NCI-H146 treated with DMSO at 0.1 percent for 48 hours (cell line): ENCODE results near the gene CHAF1B.
"Not testable (repeated sequence)": the region's sequence is repeated elsewhere in the genome, so short reads cannot be mapped to it uniquely, and the experiment has no call there.

Source experiments
- DNase-seq: peaks from one replicate; lab custom pipeline; 2025; ENCODE audit not compliant: unreplicated experiment; lab: John Stamatoyannopoulos, UW

The CHAF1B gene

DNA sequence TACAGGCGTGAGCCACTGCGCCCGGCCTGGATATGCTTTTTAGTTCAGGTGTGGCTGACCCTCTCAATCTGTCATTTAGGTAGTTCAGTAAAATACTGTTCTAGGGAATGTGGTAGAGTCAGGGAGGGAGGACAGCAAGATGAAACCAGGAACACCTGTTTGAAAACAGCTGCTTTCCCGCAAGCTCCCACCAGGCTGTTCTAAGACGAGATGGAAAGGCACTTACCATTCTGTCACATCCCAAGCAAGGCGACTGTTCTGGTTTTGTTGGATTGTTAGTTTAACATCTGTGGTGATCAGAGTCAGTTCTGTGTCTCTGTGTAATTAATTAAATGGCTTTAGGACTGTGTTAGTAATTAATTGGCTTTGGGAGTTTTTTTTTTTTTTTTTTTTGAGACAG is 2.9 kb downstream of the CHAF1B start:
- DNase-seq, result no peak

DNA sequence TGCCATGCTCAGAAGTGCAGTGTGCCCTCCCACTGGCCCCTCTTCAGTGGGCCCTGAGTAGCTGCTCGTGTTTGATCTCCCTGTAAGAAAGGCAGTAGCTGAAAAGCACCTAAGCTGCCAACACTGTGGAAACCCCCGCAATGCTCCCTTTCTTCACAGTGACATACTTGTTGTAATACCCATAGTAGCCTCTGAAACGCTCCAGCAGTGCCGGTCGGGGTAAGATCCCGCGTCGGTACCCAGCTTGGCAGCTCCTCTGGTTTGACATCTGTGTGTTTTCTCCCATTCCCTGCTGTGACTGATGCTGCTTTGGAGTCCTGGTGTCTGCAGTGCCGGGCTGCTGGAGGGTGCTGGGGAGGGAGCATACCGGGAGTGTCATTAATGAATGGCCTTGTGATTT is 3.6 kb downstream of the CHAF1B start:
- DNase-seq, result no peak

DNA sequence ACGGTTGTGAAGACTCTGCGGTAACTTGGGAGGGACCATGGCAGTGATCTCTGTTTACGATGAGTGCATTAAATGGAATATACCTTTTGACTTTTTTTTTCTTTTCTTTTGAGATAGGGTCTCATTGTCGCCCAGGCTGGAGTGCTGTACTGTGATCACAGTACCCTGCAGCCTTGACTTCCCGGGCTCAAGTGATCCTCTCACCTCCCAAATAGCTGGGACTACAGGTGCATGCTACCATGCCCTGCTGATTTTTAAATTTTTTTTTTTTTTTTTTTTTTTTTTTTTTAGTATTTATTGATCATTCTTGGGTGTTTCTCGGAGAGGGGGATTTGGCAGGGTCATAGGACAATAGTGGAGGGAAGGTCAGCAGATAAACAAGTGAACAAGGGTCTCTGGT is 6.5 kb downstream of the CHAF1B start:
- not testable (repeated sequence) for DNase-seq

DNA sequence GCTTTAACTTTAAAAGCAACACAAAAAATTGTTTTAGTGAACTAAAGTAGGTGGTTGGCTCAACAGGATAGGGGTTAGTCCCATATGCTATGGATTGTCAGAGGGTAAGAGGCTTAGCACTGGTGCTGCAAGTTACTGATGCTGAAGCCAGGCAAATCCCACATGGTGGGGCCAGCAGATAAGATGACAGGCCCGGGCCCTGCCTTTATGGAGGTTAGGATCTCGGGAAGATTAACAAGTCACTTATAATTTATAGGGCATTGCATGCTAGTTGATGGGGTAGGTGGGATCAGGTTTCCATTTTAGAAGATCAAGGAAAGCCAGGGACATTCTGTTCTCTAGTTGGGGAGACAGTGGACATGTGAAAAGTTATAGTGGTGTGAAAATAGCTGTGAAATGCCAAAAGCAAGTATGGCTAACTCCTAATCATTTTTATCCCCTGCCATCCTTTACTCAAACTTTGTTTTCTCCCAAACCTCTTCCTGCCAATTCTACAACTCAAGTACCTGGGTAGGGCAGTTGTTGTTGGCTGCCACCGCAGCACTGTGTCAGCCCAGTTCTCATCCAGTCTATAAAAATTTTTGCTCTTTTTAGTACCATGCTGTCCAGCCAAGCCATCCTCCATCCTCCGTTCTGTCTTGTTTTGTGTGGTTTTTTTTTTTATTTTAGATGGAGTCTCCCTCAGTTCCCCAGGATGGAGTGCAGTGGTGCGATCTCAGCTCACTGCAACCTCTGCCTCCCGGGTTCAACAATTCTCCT is 10.3 kb downstream of the CHAF1B start:
- DNase-seq, result no peak

DNA sequence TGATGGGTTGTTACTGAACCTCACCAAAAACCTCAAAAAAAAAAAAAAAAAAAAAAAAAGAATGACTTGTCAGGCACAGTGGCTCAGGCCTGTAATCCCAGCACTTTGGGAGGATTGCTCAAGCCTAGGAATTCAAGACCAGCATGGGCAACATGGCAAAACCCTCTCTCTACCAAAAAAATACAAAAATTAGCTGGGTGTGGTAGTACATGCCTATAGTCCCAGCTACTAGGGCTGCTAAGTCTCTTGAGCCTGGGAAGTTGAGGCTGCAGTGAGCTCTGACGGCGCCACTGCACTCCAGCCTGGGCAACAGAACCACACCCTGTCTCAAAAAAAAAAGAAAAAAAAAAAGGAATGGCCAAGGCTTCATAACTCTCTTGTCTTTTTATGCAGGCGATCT is 11.1 kb downstream of the CHAF1B start:
- no peak for DNase-seq

DNA sequence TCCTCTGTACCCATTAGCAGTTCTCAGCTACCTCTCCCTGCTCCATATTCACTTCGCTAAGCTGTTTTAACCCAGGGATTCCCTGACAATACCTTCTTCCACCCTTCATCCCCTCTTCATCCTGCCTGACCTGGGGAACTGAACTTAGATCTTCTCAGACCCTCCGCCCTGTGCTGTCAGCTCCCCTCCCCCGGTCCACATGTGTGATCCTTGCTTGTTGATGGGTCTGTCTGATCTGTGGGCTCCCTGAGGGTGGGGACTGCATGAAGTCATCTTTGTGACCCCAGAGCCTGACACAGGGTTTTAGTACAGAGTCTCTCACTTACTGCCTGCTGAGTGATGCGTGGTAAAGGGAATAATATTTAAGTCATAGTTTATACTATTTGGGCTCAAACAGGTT is 11.8 kb downstream of the CHAF1B start:
- no peak for DNase-seq

DNA sequence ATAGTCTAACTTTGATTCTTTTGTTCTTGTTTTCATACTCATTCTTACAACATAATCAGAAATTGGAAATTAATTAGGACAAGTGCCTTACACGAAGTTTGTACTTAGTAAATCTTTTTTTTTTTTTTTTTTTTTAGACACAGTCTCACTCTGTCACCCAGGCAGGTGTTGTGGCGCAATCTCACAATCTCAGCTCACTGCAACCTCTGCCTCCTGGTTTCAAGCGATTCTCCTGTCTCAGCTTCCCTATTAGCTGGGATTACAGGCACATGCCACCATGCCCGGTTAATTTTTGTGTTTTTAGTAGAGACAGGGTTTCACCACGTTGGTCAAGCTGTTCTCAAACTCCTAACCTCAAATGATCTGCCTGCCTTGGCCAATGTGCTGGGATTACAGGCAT is 12.4 kb downstream of the CHAF1B start:
- no peak for DNase-seq

DNA sequence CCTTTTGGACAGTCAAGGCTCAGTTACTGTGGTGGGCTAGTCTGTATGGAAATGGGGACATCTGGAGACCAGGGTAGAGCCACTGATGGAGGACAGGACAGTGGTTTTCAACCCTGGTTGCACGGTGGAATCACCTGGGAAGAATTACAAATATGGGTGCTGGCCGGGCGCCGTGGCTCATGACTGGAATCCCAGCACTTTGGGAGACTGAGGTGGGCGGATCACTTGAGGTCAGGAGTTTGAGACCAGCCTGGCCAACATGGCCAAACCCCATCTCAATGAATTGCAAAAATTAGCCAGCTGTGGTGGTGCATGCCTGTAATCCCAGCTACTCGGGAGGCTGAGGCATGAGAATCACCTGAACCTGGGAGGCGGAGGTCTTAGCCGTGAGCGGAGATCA is 14.5 kb downstream of the CHAF1B start:
- not testable (repeated sequence) for DNase-seq

DNA sequence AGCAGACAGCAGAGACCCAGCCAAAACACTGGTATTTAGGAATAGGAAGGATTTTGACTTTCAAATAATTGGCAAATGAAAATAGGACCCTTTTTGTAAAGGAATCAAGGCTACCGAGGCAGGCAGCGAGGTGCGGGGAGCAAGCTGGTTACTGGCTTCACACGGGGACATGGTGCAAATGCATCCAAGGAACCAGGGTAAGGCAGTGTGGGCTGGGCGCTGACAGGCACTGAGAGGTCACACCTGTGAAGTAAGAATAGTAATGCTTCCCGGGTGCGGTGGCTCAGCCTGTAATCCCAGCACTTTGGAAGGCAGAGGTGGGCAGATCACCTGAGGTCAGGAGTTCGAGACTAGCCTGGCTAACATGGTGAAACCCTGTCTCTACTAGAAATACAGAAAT is 15.5 kb downstream of the CHAF1B start:
- DNase-seq, result no peak

DNA sequence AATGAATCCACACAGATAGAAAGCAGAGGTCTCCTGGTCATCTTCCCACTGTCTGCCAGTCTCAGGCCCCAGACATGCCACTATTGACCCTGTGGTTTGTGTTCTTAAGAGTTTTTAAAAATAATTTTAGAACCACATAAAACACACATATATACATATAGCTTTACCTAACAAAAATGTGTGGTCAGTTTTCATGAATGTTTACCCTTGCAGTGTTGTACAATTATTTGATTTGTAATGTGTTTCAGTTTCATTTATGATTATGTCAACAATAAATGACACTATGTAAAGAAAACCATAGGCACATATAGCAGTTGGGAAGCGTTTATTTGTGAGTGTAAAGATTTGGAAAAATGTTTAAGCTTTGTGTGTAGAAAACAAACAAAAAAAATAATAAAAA is 17.1 kb downstream of the CHAF1B start:
- no peak for DNase-seq

DNA sequence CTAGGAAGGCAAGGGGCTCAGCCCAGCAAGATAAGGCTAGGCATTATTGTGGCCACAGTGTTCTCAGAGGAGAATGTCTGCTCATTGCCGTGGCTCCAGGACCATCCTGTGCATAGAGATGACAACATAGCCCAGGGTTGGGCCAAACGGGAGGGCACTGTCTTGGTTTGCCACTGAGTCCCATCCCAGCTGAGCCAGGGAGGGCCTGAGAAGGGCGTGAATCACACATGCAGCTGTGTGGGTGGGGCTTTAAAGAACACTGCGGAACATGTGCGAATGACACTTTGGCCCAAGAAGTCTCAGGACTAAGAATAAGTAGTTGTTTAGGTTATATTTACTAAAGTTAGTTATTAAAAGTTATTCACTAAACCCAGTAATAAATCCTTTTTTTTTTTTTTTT is 18.5 kb downstream of the CHAF1B start:
- no peak for DNase-seq

DNA sequence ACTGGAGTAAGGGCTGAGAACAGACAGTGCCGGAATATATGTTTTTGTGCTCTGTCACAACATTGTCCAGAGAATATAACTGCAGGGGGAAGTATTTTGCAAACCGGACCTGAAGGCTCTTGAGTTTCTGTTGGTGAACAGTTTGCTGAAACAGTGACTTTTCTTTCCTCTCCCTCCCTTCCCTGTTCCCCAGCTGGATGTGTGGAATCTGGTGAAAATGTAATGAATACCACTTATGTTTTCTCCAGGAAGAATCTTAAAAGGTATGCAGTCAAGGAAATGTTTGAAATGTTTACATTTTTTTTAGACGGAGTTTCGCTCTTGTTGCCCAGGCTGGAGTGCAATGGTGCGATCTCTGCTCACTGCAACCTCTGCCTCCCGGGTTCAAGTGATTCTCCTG is 23.4 kb downstream of the CHAF1B start:
- DNase-seq, result no peak

DNA sequence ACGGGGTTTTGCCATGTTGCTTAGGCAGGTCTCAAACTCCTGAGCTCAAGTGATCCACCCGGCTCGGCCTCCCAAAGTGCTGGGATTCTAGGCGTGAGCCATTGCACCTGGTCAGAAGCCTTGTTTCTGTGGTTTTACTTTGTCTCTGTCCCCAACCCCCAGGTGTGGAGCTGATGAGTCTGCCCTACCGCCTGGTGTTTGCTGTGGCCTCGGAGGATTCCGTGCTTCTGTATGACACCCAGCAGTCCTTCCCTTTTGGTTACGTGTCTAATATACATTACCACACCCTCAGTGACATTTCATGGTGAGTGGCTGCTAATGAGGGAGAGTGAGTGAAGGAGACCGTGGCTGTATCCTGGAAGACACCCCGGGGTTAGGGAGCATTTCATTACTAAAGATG is 26.1 kb downstream of the CHAF1B start:
- no peak for DNase-seq

DNA sequence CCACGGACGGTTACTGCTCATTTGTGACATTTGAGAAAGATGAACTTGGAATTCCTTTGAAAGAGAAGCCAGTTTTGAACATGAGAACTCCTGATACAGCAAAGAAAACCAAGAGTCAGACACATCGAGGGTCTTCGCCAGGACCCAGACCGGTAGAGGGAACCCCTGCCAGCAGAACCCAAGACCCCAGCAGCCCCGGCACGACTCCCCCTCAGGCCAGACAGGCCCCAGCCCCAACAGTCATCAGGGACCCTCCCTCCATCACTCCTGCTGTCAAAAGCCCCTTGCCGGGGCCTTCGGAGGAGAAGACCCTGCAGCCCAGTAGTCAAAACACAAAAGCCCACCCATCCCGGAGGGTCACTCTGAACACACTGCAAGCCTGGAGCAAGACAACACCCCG is 27.7 kb downstream of the CHAF1B start:
- DNase-seq, result no peak

DNA sequence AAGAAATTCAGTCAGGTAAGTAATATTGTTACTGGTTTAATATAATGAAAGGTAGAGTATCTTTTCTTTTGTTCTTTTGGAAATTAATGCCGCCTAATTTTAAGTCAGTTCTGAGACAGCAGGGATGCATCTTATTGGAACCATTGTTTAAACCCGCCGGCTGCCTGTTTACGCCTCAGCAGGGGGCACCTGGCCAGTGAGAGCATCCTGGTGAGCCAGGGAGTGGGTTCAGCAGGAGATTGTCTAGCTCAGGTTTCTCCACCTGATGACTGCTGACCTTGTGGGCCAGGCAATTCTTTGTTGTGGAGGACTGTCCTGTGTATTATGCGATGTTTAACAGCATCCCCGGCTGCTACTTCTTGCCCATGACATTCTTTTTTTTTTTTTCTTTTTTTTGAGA is 30.2 kb downstream of the CHAF1B start:
- peak; percentile 87 for DNase-seq

DNA sequence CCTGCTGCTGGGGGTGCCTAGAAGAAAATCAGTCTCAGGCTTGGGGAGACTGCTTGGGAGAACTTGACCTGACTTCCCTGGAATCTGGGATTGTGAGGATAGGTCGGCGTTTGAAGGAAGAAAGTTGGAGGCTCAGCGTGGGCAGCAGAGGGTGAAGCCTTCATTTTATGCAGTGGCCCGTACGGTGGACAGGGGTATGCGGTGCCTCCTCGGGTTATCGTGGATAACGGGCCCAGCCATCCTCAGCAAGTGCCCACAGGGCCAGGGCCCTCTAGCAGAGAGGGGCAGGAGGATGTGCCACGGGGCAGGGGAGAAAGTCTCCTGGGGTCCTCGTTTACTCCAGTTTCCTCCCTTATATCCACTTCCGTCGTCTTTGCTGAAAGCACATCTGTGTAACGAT is 34.0 kb downstream of the CHAF1B start:
- no peak for DNase-seq

DNA sequence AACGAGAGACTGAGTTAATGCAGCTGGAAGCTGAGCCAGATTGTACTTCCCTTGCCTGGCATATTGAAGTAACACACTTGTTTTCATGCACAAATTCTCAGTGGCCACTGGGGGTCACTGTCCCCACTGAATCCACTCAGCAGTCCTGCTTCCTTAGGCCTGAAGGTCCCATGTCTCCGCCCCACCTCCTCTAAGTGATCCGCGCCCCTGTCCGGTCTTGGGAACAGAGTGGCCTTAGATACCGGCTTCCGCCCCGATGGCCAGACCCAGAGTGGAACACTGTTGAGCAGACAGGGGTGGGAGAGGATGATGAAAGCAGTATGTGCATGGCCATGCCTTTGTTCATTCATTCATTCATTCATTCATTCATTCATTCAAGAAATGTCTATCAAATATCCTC is 34.8 kb downstream of the CHAF1B start:
- peak; percentile 4 for DNase-seq

DNA sequence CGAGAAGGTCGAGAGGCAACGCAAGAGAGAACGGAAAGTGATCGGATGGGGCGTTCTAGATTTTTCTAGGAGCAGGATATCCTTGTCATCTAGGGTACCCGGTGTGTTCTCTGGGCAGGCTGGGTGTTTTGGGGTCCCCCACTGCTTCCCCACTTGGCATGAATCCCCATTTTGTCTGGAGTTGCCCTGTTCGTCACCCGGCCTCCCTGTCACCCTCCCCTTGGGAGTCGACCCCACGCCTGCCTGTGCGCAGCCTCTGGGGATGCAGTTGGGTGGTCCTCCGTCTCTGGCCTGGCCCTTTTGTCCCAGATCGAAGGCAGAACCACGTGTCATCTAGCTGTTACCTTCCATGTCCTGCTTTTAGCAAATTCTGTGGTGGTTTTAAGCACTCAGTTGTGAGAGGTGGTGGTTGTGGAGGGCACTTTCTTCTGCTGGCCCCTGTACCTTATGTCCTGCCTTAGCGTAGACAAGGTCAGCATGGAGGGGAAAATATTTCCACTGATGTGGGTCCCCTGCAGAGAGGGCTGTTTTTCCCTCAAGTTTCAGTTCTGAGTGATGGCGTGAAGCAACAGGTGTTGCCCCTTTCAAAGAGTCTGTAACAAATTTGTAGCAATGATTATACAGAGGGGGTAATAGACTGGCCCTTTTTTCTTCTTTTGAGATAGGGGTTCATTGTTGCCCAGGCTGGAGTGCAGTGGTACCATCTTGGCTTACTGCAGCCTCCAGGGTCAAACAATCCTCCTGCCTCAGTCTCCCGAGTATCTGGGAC is 35.6 kb downstream of the CHAF1B start:
- no peak for DNase-seq

DNA sequence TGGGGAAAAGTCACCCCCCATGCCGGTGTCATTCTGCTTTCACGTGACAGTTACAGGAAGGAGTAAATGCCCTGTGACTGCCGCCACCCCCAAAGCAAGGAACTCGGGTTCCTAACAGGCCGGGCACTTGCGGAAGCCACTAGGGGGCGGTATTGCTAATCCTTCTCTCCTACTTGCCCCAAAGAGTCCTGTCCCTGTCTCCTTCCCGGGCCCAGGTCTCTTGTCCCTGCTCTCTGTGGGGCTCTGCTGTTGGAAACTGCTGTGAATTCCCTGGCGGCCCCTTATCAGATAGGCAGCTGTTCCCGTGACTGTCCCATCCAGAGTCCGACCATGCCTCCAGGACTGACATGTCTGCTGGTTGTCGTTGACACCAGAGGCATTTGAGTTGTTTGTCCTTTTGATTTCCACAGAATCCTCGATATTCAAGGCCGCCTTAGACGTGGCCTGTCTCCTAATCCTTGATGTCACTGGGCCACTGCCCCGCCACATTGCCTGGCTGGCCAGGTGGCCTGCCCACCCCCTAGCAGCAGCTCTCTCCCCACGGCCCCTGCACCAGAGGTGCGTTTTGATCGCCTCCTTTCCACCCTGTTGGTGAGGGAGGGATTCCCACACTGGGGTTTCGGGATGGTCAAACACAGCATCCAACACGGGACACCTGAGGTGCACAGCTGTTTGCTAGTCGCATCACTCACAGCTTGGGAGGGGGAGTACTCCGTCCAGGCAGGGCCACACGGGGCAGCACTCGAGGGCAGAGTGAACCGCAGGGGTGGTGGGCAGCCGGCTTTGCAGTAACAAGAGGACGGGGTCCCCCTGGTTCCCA is 37.3 kb downstream of the CHAF1B start:
- DNase-seq, result no peak

DNA sequence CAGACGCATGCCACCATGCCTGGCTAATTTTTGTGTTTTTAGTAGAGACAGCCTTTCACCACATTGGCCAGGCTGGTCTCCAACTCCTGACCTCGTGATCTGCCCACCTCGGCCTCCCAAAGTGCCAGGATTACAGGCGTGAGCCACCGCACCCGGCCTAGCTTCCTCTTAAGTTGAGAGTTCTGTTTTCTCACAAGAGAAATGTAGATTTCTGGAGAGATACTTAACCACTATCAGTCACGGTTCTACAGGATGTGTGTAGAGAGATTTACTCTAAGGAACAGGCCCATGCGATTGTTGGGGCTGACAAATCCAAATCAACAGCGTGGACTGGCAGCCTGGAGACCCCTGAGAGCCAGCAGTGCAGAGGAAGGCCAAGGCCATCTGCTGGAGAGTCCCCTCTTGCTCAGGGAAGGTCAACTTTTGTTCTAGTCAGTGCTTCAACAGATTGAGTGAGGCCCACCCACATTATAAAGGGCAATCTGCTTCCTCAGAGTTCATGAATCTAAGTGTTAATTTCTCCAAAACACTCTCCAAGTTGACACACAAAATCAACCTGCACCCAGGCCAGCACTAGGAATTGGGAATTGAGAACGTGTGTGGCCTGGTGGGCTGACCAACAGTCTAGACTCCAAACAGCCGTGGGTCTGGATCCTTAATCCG is 38.7 kb downstream of the CHAF1B start:
- no peak for DNase-seq

DNA sequence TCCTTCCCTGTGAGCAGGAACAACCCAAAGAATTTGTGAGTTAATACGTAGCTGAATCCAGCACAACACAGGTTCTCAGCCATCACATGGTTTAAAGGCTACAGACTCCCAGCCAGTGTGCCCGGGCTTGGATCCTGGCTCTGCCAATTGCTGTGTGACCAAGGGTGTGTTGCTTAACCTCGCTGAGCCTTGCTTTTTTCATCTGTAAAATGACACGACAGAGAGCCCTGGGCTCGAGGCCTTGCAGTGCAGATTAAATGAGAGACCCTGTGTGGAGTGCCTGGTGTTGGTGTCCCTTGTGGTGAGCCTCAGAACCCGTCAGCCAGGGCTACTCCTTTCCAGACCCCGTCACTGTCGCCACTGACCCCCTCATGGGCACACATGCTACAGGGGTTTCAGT is 39.4 kb downstream of the CHAF1B start:
- DNase-seq, result no peak
